Renal cortex interstitium (tissue), 11 donors: ENCODE measurements around the gene TLE3. TPM values are rescaled to one million over a fixed set of nuclear protein-coding genes. Genes with fewer than 3 reads are reported as not detected.

Source experiments
- DNase-seq, 11 donors: peaks; one replicate each; pipeline ENCODE4 v3.0.0-alpha.2; 2013; ENCODE audit warnings: low read depth in 9 of 11, low spot score in 4 of 11; ENCODE audit errors: extremely low read depth in 1 of 11
- polyA plus RNA-seq, 3 donors: library from polyadenylated mRNA; unstranded; fragments of 120-200 nt; gene quantifications; one replicate each; pipeline ENCODE4 v1.2.1, GENCODE V29; 2013; ENCODE audit not compliant: insufficient read length in 3 of 3

Gene TLE3
- polyA plus RNA-seq, 3 donors: 36.3 to 54.4 (median 41.8) TPM

- DNase-seq: no peak
Observed at GRCh38 chr15:70004826-70005225, 92.9 kb downstream of the TLE3 start.

- no peak for DNase-seq
Observed at GRCh38 chr15:70002897-70003296, 94.8 kb downstream of the TLE3 start.

GRCh38 chr15:70001859-70002258 lies 95.9 kb downstream of the TLE3 start:
- no peak for DNase-seq

GRCh38 chr15:69999392-70000085 lies 98.2 kb downstream of the TLE3 start:
- DNase-seq: no peak

GRCh38 chr15:69998541-69999391 lies 99.0 kb downstream of the TLE3 start:
- no peak for DNase-seq

GRCh38 chr15:69997813-69998212 lies 99.9 kb downstream of the TLE3 start:
- peak in 1 of 11 donors; percentile 43 for DNase-seq
